DMS79 treated with DMSO at 0.1 percent for 48 hours (cell line): ENCODE measurements around the gene MESP2.

ENCODE experiments used
- DNase-seq: peaks from one replicate; lab custom pipeline; 2025; lab: John Stamatoyannopoulos, UW

MESP2 gene

GRCh38 chr15:89817701-89818280, 41.7 kb downstream of the MESP2 start:
- no peak for DNase-seq

DNA sequence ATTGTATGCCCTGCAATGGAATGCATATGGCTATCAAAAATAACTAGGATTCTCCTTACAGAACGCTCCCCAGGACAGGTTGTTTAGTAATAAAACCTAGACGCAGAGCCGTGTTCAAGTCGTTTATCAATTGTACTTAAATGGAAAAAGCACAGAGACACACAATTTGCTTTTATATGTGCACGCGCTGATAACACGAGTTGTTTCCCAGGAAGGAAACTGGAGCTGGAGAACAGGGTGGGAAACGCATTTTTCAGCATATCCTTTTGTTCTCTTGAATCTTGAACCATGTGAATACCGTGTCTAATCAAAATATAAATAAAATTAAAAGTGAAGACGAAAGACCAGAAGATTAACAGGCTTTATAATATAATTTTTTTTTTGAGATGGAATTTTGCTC, 42.2 kb downstream of the MESP2 start:
- DNase-seq, result no peak

GRCh38 chr15:89820666-89821611, 44.8 kb downstream of the MESP2 start:
- DNase-seq, result no peak

GRCh38 chr15:89822026-89822425, 45.9 kb downstream of the MESP2 start:
- DNase-seq, result no peak

GRCh38 chr15:89822611-89822950, 46.4 kb downstream of the MESP2 start:
- no peak for DNase-seq

GRCh38 chr15:89822951-89823711, 47.0 kb downstream of the MESP2 start:
- no peak for DNase-seq

- DNase-seq, result no peak
These were observed 47.9 kb downstream of the MESP2 start for GRCh38 chr15:89823836-89824606.

DNA sequence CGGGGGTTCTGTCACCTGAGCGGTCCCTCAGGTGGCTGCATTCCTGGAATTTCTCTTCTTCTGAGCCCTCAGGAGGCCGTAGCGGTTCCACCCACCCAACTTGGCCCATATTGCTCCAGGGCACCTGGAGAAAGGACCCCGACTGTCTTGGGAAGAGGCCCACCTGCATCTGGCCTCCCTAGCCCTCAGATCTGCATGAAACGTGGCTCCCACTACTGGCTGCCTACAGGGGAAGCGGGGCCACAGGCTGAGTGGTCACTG, 48.4 kb downstream of the MESP2 start:
- no peak for DNase-seq

GRCh38 chr15:89825271-89825940, 49.3 kb downstream of the MESP2 start:
- DNase-seq, result no peak

GRCh38 chr15:89826671-89827655, 50.8 kb downstream of the MESP2 start:
- no peak for DNase-seq

- DNase-seq, result no peak
These were observed 51.7 kb downstream of the MESP2 start for GRCh38 chr15:89827829-89828228.
